Cardiac septum (tissue), 1 donor: ENCODE measurements around the gene LCE2C. TPM values are rescaled to one million over a fixed set of nuclear protein-coding genes. Genes with fewer than 3 reads are reported as not detected.
"Not testable (repeated sequence)": the region's sequence is repeated elsewhere in the genome, so short reads cannot be mapped to it uniquely, and the experiment has no call there.

Experiments used
- DNase-seq: peaks from one replicate; pipeline ENCODE4 v3.0.0-alpha.2; 2020; ENCODE audit warnings: low spot score
- intact Hi-C: fragments of 100-400 bp; cut with DNase I; formaldehyde crosslinking; loops from one replicate; pipeline ENCODE4 v1.14.0; 2022
- long read RNA-seq: library from polyadenylated mRNA; unstranded; transcript quantifications from one replicate; pipeline ENCODE4 v2.0.0, GENCODE V29; 2021
- total RNA-seq: library from RNA; stranded (reverse); fragmentation: NEBNext Ultra II Directional; extraction: Animal tissue kit (Norgen Biotek cat#: 25700); gene quantifications from one replicate; pipeline ENCODE4 v1.2.1, GENCODE V29; 2021
- donor health status: DM: no; HTN: no; CAD: no.

LCE2C gene, protein sequence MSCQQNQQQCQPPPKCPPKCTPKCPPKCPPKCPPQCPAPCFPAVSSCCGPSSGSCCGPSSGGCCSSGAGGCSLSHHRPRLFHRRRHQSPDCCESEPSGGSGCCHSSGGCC
- not detected for total RNA-seq
- long read RNA-seq, result 0 reads

GRCh38 chr1:152674983-152675382, at the start of gene LCE2C:
Gene LCE2C, plus strand, starts transcription at chr1:152675279. Its CDS starts 737 bp downstream, at chr1:152676016.
- intact Hi-C loops, DNase-seq: not testable (repeated sequence)

DNA sequence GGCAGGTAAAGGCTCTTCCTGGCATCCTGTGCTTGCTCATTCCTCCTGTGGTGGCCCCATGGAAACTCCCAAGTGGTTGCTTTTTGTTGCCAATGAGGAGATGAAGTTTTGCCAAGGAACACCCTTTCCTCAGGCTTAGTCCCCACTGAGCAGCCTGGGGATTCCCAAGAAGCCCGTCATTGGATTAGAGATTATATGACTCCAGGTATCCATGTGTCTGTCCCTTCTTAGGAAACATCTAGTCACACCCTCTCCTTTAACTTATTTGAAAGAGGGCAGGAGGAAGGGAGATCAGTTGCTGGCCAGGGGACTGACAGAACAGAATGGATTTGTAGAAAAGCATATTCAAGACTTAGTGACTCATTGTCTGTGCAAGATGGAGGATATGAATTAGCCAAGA, 48.3 kb upstream of the LCE2C start:
- intact Hi-C loops, result no loop called here
- DNase-seq, result no peak

DNA sequence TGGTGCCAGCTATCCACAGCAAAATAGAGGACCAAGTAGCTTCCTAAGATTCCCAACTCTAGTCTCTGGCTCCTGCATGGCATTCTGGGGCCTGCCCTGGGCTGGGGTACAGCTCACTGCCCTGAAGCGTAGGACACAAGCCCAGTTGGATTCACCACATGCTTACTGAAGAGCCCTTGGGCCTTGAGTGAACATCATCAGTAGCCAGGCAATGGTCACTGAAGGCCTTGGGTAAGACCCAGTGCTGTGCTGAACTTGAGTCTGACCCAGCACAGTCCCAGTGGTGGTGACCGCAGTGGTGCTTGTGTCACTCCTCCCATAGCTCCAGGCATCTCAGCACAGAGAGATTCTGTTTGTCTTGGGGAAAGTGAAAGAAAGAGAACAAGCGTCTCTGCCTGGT, 44.5 kb upstream of the LCE2C start:
- intact Hi-C loops, result no loop called here
- no peak for DNase-seq

GRCh38 chr1:152640351-152640750, 34.7 kb upstream of the LCE2C start:
- intact Hi-C loops, result no loop called here
- DNase-seq, result no peak

DNA sequence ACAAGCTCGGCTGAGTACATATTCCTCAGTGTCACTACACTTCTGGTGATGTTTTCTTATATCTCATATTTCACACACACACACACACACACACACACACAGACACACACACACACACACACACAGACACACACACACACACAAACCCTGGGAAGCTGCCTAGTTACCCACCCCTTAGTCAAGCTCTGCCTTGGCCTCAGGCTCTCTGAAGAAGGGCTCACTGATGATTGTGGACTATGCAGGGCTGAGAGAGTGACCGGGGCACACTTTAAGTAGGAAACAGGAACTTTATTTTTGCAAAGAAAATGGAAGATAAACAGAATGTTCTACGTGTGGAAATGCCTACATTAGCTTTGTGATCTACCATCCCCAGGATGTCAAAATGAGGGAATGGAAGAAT, 31.1 kb upstream of the LCE2C start:
- DNase-seq, result no peak
- intact Hi-C loops, result no loop called here

DNA sequence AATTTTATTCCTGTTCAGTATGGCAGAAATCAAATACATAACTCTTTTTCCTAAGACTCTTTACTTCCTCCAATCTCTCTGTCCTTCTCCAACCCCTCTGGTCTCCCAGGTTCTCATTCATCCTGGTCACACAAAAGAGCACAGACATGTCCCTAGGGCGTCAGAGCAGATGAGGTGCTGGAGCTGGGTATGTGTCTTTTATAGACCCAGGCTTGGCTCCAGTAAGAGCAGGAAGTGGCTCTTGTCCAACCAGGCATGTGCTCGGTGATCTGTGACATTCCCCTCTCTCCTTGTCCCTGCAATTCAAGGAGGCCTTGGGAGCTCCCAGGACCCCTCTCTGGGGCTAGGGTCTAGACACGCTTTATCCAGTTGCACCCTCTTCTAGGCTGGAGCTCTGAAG, 29.9 kb upstream of the LCE2C start:
- no peak for DNase-seq
- intact Hi-C loops, result no loop called here

- DNase-seq, result no peak
- intact Hi-C loops, result no loop called here
Observed at GRCh38 chr1:152646656-152647055, 28.4 kb upstream of the LCE2C start.

GRCh38 chr1:152654110-152654509, 21.0 kb upstream of the LCE2C start:
- no peak for DNase-seq
- intact Hi-C loops, result loop anchor here (5.0 kb wide), 1 partner anchor 568 kb away; no protein-coding TSS in a partner anchor

GRCh38 chr1:152656459-152656858, 18.6 kb upstream of the LCE2C start:
- no peak for DNase-seq
- intact Hi-C loops, result no loop called here

DNA sequence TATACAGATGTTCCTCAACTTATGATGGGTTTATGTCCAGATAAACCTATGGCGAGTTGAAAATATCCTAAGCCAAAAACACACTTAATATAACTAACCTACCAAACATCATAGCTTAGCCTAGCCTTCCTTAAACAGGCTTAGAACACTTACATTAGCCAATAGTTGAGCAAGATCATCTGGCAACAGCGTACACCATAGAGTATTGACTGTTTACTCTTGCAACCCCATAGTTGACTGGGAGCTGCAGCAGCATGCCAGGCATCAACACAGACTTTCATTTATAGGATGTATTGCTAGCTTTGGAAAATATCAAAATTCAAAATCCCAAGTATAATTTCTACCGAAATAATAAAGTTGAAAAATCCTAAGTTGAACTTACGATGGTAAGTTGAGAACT, 17.4 kb upstream of the LCE2C start:
- DNase-seq, result no peak
- intact Hi-C loops, result no loop called here

DNA sequence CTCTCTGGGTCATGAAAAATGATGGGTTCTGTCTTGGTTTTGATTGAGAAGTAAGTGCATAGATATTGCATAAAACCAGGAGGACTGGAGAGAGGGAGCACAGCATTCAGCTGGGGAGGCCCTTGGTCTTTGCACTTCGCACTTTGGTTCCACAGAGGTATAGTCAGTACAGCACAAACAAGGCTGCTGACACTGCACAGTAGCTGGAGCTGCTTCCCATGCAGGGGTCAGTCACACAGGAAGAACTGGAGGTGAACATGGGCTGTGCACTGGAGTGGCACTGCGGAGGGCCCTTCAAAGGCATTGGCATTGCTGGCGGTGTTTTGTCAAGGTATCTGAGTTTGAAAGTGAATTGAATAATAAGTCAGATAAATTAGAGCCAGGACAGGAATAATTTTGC, 16.4 kb upstream of the LCE2C start:
- no peak for DNase-seq
- intact Hi-C loops, result no loop called here

- intact Hi-C loops, result no loop called here
- DNase-seq, result no peak
Observed at GRCh38 chr1:152663098-152663497, 12.0 kb upstream of the LCE2C start, which contains the start of gene LCE2D. Gene LCE2D, plus strand, starts transcription at chr1:152663380. Its CDS starts 726 bp downstream, at chr1:152664106.

DNA sequence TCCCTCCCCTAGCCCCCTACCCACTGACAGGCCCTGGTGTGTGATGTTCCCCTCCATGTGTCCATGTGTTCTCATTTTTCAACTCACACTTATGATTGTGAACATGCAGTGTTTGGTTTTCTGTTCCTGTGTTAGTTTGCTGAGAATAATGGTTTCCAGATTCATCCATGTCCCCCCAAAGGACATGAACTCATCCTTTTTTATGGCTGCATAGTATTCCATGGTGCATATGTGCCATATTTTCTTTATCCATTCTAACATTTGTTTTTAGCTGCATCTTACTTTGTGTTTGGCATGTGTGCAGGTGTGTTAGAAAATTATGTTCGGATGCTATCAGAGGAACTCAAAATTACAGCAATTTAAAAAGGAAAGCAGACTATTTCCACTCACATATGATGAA, 8.9 kb upstream of the LCE2C start:
- DNase-seq, intact Hi-C loops: not testable (repeated sequence)

DNA sequence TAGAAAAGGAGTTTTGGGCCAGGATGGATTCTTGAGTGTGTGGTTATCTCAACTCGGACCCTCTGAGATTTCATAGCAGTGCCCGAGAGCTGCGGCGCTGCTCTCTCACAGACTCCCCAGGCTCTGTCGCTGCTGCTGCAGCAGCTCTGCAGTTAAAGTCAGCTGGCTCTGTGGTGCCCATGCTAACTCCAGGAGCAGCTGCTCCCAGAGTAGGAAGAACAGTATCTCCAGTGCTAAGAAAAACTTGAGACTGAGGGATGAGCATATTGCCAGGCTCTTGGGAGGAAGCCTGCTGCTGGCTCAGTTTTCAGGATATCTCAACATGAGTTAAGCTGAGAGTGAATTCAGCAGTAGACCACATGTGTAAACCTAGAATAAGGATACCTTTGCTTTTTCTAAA, 7.4 kb upstream of the LCE2C start:
- intact Hi-C loops, result no loop called here
- DNase-seq, result no peak

DNA sequence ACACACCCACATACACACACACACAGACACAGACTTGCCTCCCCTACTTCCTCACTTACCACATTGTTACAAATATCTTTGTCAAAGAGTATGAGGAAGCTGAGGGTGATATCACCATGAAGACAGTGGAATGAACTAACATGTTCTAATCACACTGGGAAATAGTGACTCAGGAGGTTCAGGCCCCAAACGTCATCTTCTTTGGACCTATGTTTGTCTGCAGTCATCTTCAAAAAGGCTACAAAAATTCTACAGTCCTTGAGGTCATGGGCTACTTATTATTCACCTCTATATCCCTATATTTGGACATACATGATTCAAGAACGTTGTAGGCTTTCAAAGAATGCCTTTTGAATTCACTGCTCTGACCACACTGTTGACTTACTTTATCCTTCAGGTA, 2.1 kb upstream of the LCE2C start:
- intact Hi-C loops, result no loop called here
- DNase-seq, result no peak

DNA sequence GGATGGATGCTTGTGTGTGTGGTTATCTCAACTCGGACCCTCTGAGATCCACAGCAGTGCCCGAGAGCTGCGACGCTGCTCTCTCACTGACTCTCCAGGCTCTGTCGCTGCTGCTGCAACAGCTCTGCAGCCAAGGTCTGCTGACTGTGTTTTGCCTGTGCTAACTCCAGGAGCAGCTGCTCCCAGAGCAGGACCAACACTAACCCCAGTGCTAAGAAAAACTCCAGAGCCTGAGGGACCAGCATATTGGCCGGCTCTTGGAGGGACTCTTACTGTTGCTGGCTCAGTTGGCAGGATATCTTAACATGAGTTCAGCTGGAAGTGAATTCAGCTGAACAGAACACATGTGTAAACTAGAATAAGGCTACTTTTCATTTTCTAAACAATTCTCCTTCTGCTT, 4.4 kb downstream of the LCE2C start:
- intact Hi-C loops, result no loop called here
- no peak for DNase-seq

GRCh38 chr1:152681616-152682015, 6.5 kb downstream of the LCE2C start:
- intact Hi-C loops, result no loop called here
- no peak for DNase-seq

DNA sequence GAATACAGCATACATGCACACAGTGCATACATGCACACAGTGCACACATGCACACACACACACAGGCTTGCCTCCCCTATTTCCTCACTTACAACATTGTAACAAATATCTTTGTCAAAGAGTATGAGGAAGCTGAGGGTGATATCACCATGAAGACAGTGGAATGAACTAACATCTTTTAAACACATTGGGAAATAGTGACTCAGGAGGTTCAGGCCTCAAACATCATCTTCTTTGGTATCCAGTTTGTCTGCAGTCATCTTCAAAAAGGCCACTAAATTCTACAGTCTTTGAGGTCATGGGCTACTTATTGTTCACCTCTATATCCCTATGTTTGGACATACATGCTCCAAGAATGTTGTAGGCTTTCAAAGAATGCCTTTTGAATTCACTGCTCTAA, 8.8 kb downstream of the LCE2C start:
- DNase-seq, result no peak
- intact Hi-C loops, result no loop called here

- intact Hi-C loops, DNase-seq: not testable (repeated sequence)
Observed at GRCh38 chr1:152685823-152686222, 10.7 kb downstream of the LCE2C start, which contains the start of gene LCE2B. Gene LCE2B, plus strand, starts transcription at chr1:152686123. Its CDS starts 721 bp downstream, at chr1:152686844.

DNA sequence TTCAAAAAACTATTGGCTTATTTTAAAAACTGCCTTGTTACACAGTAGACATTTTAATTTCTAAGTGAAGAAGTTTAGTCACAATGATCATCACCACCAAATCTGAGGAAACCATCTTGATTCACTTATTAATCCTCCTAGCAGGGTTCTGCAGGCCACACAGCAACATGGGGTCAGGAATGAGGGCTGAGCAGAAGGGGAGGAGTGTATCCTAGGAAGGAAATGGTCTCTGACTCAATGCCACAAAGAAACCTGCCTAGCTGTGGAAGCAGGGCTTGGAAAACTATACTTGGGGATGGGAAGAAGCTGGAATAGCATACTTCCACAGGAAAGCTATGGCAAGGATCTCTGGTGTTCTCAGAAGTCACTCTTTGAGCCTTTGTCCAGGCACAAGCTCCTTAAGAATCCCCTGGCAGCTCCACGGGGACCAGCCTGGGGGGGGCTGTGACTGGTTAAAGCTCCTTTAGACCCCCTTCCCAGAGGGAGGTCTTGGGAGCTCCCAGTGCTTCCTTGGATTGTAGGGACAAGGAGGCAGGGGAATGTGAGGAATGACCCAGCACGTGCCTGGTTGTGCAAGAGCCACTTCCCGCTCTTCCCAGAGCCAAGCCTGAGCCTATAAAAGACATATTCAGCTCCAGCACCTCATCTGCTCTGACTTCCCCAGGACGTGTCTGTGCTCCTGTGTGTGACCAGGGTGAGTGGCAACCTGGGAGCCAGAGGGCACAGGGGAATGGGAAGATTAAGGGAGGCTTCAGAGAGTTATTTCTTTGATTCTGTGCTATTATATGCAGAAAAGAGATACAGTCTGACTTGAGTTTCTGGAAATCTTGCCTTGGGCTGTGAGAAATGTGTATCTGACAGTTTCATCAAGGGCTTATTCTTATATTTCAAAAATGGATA, 22.9 kb downstream of the LCE2C start, which contains the start of gene LCE2A:
Gene LCE2A (plus strand): TSS at position 645 of the 900 bp plus-strand sequence. CDS start 557 bp downstream, outside the sequence.
- intact Hi-C loops, result no loop called here
- DNase-seq, result no peak

GRCh38 chr1:152699746-152700145, 24.7 kb downstream of the LCE2C start:
- no peak for DNase-seq
- intact Hi-C loops, result no loop called here
